Mammary epithelial cell (primary cell): ENCODE measurements around the gene SLCO2A1.

Experiments used
- CTCF ChIP-seq, 2 donors: IDR thresholded peaks in 1 of 2; conservative IDR thresholded peaks in 1 of 2; 2 replicates each; pipeline ENCODE4 v1.5.1; 2011 to 2012; ENCODE audit warnings: inconsistent platforms in 2 of 2, low read length in 2 of 2, mild to moderate bottlenecking in 2 of 2, control low read depth in 1 of 2, low read depth in 1 of 2; ENCODE audit not compliant: insufficient read depth in 1 of 2; ENCODE audit errors: extremely low read depth in 1 of 2
- EZH2 ChIP-seq: IDR thresholded peaks from 2 replicates; pipeline ENCODE4 v1.6.1; 2012; ENCODE audit warnings: low read length, inconsistent platforms, borderline replicate concordance

GRCh38 chr3:134068429-134068828 lies 38.7 kb upstream of the SLCO2A1 start:
- TF ChIP-seq CTCF (conservative IDR thresholded peaks at IDR 0.05 in 1 of 2, IDR thresholded peaks at IDR 0.05 in 1 of 2; ENCODE audit: extremely low read depth in 1 of 2, insufficient read depth in 1 of 2, low read depth in 1 of 2, low read length in 2 of 2) (no peak), EZH2 (no peak)
